C4-2B (cell line): ENCODE data around the gene TFG.

Experiments
- H3K27ac ChIP-seq: fragments of 450-650 bp; 2 replicates; pipeline ENCODE4 v1.5.1; 2017
- CTCF ChIP-seq: fragments of 450-650 bp; conservative IDR thresholded peaks from 2 replicates; pipeline ENCODE4 v1.5.1; 2017; ENCODE audit warnings: mild to moderate bottlenecking
- ZFX ChIP-seq: fragments of 450-650 bp; IDR thresholded peaks from 2 replicates; pipeline ENCODE4 v1.6.1; 2017

The TFG gene

DNA sequence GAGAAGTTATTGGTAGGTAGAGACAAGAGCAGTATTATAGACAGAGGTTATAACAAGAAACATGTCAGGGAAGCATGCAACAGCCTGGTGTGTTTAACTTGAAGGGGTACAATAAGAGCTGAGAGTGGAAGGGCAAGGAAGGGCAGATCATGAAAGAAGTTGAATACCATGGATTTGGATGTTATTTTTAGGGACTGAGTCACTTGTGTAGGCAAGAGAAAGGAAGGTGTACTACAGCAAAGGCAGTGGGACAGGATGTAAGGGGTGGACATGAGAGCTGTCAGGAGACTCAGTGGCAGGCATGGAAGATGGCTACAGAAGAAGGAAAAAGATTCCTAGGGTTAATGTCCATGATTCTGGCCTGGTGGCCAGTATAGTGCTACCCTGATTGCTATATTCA lies 66.4 kb downstream of the TFG start:
- H3K27ac ChIP-seq, result no peak overlapping the region
- TF ChIP-seq ZFX, result no peak
- no peak for TF ChIP-seq CTCF

GRCh38 chr3:100776097-100776729 lies 66.9 kb downstream of the TFG start:
- TF ChIP-seq CTCF (no peak), ZFX (no peak)
- no peak overlapping the region for H3K27ac ChIP-seq

GRCh38 chr3:100776746-100777145 lies 67.5 kb downstream of the TFG start:
- no peak overlapping the region for H3K27ac ChIP-seq

GRCh38 chr3:100777271-100777670 lies 68.0 kb downstream of the TFG start:
- TF ChIP-seq ZFX (no peak), CTCF (no peak)
- H3K27ac ChIP-seq, result no peak overlapping the region

More at GRCh38 chr3:100776746-100777145, 67.5 kb downstream of the TFG start:
- TF ChIP-seq ZFX, result no peak
- TF ChIP-seq CTCF, result no peak; the same call in 1 of the 2 replicates

DNA sequence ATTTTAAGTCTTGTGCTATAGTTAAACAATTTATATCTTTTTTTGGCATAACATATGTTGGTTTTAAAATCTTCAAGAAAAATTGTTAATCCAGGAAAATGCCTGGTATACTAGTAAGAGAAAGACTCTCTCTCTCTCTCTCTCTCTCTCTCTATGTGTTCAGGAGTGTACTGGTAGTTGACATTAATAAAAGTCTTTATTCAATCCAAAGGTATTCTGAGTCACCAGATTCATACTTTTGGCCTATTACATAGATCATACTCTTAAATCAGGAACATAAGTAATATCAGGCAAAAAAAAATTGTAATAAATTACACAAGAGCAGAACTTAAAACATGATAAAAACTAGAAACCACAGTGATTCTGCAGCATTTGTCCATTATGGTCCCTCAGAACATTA lies 70.2 kb downstream of the TFG start:
- TF ChIP-seq ZFX, result no peak
- TF ChIP-seq CTCF, result no peak
- H3K27ac ChIP-seq, result no peak overlapping the region

- no peak for TF ChIP-seq ZFX
- no peak for TF ChIP-seq CTCF
- H3K27ac ChIP-seq, result no peak overlapping the region
Observed at GRCh38 chr3:100780071-100780622, 70.9 kb downstream of the TFG start.

DNA sequence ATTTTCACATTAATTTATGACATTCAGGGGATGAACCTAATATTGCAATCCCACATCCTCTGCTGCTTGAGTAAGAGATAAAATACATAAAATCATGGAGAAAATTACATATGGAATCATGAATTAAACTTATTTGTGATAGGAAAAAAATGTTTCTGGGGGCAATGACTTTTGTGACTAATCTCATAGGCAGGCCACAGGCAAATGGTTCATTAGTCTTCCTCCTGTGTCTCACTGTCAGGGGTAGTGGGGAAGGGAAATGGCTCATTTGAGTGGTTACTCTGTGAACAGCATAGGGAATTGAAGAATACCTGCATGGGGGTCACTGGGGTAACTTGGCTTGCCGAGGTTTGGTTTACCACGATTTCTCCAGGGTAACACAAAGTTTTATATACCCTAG lies 72.0 kb downstream of the TFG start:
- TF ChIP-seq CTCF (no peak), ZFX (no peak)
- no peak overlapping the region for H3K27ac ChIP-seq
